GM12891 (cell line): Measurements from ENCODE around the gene LTBP2.

Experiments used
- POLR2AphosphoS5 ChIP-seq: IDR thresholded peaks from 2 replicates; pipeline ENCODE4 v1.6.1; 2011; ENCODE audit warnings: low read depth, low read length, control low read depth
- TAF1 ChIP-seq: IDR thresholded peaks from 2 replicates; pipeline ENCODE4 v1.6.1; 2011; ENCODE audit warnings: low read depth, low read length, control low read depth

DNA sequence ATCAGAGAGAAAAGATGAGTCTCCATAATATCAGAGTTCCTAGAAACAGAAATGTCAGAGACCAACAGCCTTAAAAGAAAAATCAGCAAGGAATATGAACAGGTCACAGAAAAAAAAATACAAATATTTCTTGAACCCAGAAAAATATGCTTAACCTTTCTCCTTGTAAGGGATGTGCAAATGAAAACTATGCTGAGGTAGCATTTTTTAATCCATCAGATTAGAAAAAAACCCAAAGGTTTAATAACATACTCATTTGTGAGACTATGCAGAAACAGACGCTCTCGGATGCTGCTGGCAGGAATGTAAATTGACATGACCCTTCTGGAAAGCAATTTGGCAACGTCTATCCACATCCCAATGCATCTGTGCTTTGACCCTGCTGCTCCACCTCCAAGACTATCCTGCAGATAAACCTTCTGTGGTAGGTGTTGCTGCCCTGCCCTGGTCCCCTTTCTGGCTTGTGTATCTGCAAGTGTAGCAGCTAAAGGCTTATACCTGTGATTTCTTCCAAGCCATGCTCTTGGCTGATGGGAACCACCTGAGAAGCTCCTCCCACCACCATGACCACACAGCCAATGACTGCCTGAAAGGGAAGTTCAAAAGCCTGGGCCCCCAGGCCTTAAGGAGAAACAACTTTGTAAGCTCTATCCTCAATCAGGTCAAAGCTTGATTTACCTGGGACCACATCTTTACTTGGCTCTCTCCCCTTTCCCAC is 49.4 kb downstream of the LTBP2 start:
- no peak for TF ChIP-seq TAF1
- TF ChIP-seq POLR2AphosphoS5 = no peak
